GOT3 (cell line): ENCODE results near the gene VWF.
A peak's percentile ranks its signal among the peaks of the same experiment; 100 is the strongest.
"Not testable (repeated sequence)": the region's sequence is repeated elsewhere in the genome, so short reads cannot be mapped to it uniquely, and the experiment has no call there.

Source experiments
- DNase-seq: peaks from one replicate; lab custom pipeline; 2025; ENCODE audit warnings: mixed read lengths; lab: John Stamatoyannopoulos, UW

VWF gene

GRCh38 chr12:6104027-6104426, 20.4 kb downstream of the VWF start:
- DNase-seq, result no peak

GRCh38 chr12:6102021-6102420, 22.4 kb downstream of the VWF start:
- not testable (repeated sequence) for DNase-seq

- no peak for DNase-seq
These were observed 25.2 kb downstream of the VWF start for GRCh38 chr12:6099316-6099715.

GRCh38 chr12:6097411-6097810, 27.1 kb downstream of the VWF start:
- no peak for DNase-seq

- no peak for DNase-seq
These were observed 27.9 kb downstream of the VWF start for GRCh38 chr12:6096527-6096926.

GRCh38 chr12:6095269-6095668, 29.2 kb downstream of the VWF start:
- no peak for DNase-seq

GRCh38 chr12:6093764-6094163, 30.7 kb downstream of the VWF start:
- no peak for DNase-seq

- DNase-seq, result peak; percentile 54
These were observed 31.4 kb downstream of the VWF start for GRCh38 chr12:6092784-6093722.

- DNase-seq, result no peak
These were observed 32.5 kb downstream of the VWF start for GRCh38 chr12:6091786-6092566.

- no peak for DNase-seq
These were observed 33.7 kb downstream of the VWF start for GRCh38 chr12:6090803-6091202.

GRCh38 chr12:6088921-6089747, 35.3 kb downstream of the VWF start:
- no peak for DNase-seq

- DNase-seq, result no peak
These were observed 38.2 kb downstream of the VWF start for GRCh38 chr12:6086316-6086715.

GRCh38 chr12:6085841-6086240, 38.6 kb downstream of the VWF start:
- DNase-seq, result no peak

- no peak for DNase-seq
These were observed 39.5 kb downstream of the VWF start for GRCh38 chr12:6084969-6085450.

- DNase-seq, result peak; percentile 29
These were observed 40.1 kb downstream of the VWF start for GRCh38 chr12:6084261-6084968.

GRCh38 chr12:6083601-6084000, 40.9 kb downstream of the VWF start:
- DNase-seq, result no peak

GRCh38 chr12:6082613-6083012, 41.9 kb downstream of the VWF start:
- no peak for DNase-seq

GRCh38 chr12:6080149-6081045, 44.1 kb downstream of the VWF start:
- no peak for DNase-seq

- DNase-seq, result no peak
These were observed 45.9 kb downstream of the VWF start for GRCh38 chr12:6078398-6079096.

- DNase-seq, result no peak
These were observed 46.8 kb downstream of the VWF start for GRCh38 chr12:6077692-6078083.
